ENCODE measurements around the gene SCFD2.

Gene SCFD2

GRCh38 chr4:52877694-52878093 is 488.2 kb downstream of the SCFD2 start:
- DNase-seq (ENCODE audit: low read depth): no peak

- no peak for DNase-seq (ENCODE audit: low read depth)
These were observed 488.8 kb downstream of the SCFD2 start for GRCh38 chr4:52877036-52877435.

- DNase-seq (ENCODE audit: low read depth): no peak
These were observed 489.8 kb downstream of the SCFD2 start for GRCh38 chr4:52876069-52876468.

- no peak for DNase-seq (ENCODE audit: low read depth)
These were observed 490.9 kb downstream of the SCFD2 start for GRCh38 chr4:52874948-52875347.

- DNase-seq (ENCODE audit: low read depth): no peak
These were observed 492.0 kb downstream of the SCFD2 start for GRCh38 chr4:52873861-52874343.

- no peak for DNase-seq (ENCODE audit: low read depth)
These were observed 492.7 kb downstream of the SCFD2 start for GRCh38 chr4:52873191-52873590.

- no peak for DNase-seq (ENCODE audit: low read depth)
These were observed 495.6 kb downstream of the SCFD2 start for GRCh38 chr4:52870225-52870624.

- DNase-seq (ENCODE audit: low read depth): no peak
These were observed 496.2 kb downstream of the SCFD2 start for GRCh38 chr4:52869656-52870055.

GRCh38 chr4:52869196-52869595 is 496.7 kb downstream of the SCFD2 start:
- DNase-seq (ENCODE audit: low read depth): no peak

- no peak for DNase-seq (ENCODE audit: low read depth)
These were observed 497.7 kb downstream of the SCFD2 start for GRCh38 chr4:52868133-52868532.

GRCh38 chr4:52867163-52867562 is 498.7 kb downstream of the SCFD2 start:
- DNase-seq (ENCODE audit: low read depth): no peak

- no peak for DNase-seq (ENCODE audit: low read depth)
These were observed 499.1 kb downstream of the SCFD2 start for GRCh38 chr4:52866734-52867133.

GRCh38 chr4:52865300-52865699 is 500.6 kb downstream of the SCFD2 start:
- no peak for DNase-seq (ENCODE audit: low read depth)

GRCh38 chr4:52864793-52865192 is 501.1 kb downstream of the SCFD2 start:
- DNase-seq (ENCODE audit: low read depth): no peak

- no peak for DNase-seq (ENCODE audit: low read depth)
These were observed 502.5 kb downstream of the SCFD2 start for GRCh38 chr4:52863324-52863723.

- no peak for DNase-seq (ENCODE audit: low read depth)
These were observed 503.2 kb downstream of the SCFD2 start for GRCh38 chr4:52862639-52863161.

GRCh38 chr4:52861879-52862616 is 503.8 kb downstream of the SCFD2 start, which contains the start of gene RASL11B:
Gene RASL11B (plus strand): TSS chr4:52862317. CDS start chr4:52862508, 191 bp downstream.
- peak; percentile 70 for DNase-seq (ENCODE audit: low read depth)

GRCh38 chr4:52861171-52861823 is 504.6 kb downstream of the SCFD2 start:
- no peak for DNase-seq (ENCODE audit: low read depth)

- no peak for DNase-seq (ENCODE audit: low read depth)
These were observed 505.5 kb downstream of the SCFD2 start for GRCh38 chr4:52860361-52860760.

GRCh38 chr4:52856801-52857200 is 509.1 kb downstream of the SCFD2 start:
- no peak for DNase-seq (ENCODE audit: low read depth)

GRCh38 chr4:52853351-52853750 is 512.5 kb downstream of the SCFD2 start:
- no peak for DNase-seq (ENCODE audit: low read depth)

- no peak for DNase-seq (ENCODE audit: low read depth)
These were observed 513.1 kb downstream of the SCFD2 start for GRCh38 chr4:52852711-52853110.

- DNase-seq (ENCODE audit: low read depth): no peak
These were observed 513.8 kb downstream of the SCFD2 start for GRCh38 chr4:52852041-52852440.

Data from stimulated activated CD8-positive, alpha-beta memory T cell treated with anti-CD3 and anti-CD28 coated beads, Interleukin-12 subunit alpha, Interleukin-12 subunit beta, amount 100 ng/mL, for 4 hours (primary cell).